ENCODE data around the gene NEUROG2. TPM values are rescaled to one million over a fixed set of nuclear protein-coding genes. Genes with fewer than 3 reads are reported as not detected.

Gene NEUROG2
- not detected in 2 replicates for polyA plus RNA-seq

GRCh38 chr4:112516066-112516470 is at the start of gene NEUROG2:
Gene NEUROG2, minus strand, starts transcription at chr4:112516180. Its CDS starts 705 bp downstream, at chr4:112515475.

Other genes starting within 250 kb of the NEUROG2 start
- 7.3 and 10.1 TPM in 2 replicates for gene TIFA, start 230.3 kb downstream of the NEUROG2 start, polyA plus RNA-seq
- gene ALPK1, start 218.8 kb downstream of the NEUROG2 start, polyA plus RNA-seq: 2.5 and 4.0 TPM in 2 replicates
- 1.7 and 7.7 TPM in 2 replicates for gene ZGRF1, start 120.7 kb upstream of the NEUROG2 start, polyA plus RNA-seq
- gene LARP7, start 121.0 kb upstream of the NEUROG2 start, polyA plus RNA-seq: 73.2 and 81.2 TPM in 2 replicates